ENCODE data around the gene BDKRB2.

Gene BDKRB2

DNA sequence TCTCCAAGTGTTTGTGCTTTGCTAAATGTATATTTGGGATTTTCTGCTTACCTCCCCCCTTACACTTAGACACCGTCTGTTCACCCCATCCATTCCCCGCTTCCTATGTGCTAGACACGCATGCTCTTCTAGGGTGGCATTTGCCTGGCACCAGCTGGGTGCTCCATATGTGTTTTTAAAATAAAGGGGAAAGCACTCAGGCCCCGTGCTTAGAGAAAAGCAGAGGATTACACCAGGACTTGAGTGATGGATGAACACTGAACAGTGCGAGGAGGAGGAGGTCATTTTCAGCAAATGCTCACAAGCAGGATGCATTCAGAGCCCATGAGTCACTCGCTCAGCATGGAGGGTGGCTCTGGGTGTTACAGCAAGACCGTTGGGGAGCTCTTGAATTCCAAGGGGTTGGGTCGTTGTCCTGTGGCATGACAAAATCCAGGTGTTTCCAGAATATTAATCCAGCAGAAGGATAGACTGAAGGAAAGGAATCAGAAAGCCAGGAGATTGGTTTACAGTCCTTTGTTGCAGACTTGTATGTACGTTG is 48.4 kb downstream of the BDKRB2 start:
- DNase-seq (ENCODE audit: low spot score) = no peak

DNA sequence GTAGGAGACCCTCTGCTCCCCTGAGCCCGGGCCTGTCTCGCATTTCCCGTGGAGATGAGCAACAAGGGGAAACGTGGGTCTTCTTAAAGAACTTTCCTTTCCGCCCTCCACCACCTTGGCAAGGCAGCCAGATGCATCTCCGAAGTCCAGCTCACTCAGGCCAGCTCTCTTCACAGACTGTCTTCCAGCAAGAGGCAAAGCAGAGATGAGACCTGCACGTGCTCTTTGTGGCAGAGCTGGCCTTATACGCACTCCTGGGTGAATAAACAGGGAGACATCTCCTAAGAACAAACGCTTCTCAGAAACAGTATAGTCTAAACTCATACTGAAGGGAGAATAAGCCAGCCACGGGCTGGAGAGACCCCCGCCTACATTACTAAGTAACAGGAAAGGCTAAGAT is 50.0 kb downstream of the BDKRB2 start:
- no peak for DNase-seq (ENCODE audit: low spot score)

DNA sequence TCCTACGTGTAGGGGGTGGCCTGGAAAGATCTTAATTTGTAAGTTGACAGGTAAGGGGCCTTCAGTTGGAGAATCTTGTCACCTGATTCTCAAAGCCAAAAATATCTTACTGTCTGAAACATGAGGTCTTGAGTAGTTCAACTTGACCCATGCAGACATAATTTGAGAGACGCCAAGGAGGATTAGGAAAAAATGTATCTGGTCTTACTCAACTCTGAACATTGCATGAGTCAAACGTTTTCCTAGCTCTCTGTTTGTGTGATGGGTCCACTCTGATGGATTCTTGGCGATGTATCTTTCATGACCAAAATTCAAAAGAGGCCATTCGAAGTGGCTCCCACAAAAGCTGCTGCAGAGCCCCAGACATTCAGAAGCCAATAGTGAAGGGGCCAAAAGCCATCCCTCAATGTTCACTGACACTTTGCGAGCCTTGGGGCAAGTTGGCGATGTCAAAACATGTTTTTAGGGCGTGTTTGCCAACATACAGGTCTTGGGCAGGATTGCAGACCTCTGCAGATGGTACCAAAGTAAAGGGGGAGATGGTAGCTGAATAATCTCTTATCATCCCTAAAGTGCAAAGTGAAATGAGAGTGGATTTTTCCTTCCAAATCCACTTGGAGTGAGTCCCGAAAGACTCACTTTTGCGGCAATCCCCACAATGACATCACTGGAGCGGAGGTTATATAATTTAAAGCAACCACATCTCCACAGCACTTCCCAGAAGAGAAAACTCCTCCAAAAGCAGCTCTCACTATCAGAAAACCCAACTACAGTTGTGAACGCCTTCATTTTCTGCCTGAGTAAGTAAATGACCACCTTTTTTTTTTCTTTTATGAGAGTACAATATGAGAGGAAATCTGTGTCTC is 51.1 kb downstream of the BDKRB2 start, which contains the start of gene BDKRB1:
Gene BDKRB1 (plus strand): TSS at position 710 of the 866 bp plus-strand sequence. CDS start 7,473 bp downstream, outside the sequence.
- no peak for DNase-seq (ENCODE audit: low spot score)

DNA sequence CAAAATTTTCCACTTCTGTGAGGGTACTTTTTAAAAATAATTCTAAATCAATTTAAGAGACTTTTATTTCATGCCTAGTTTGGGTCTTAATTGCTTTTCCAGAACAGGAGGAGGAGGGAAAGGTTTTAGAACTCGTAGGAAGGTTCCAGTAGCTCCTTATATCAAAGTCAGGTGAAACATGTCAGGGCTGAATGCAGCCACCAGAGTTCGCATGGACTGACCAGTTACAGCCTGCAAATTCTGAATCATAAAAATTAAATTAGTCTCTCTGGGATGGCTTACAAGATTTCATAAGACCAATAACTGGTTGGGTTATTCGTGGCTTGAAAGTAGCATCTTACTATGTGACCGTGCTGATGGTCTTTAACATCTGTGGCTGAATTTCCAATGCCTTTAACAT is 51.8 kb downstream of the BDKRB2 start:
- no peak for DNase-seq (ENCODE audit: low spot score)

DNA sequence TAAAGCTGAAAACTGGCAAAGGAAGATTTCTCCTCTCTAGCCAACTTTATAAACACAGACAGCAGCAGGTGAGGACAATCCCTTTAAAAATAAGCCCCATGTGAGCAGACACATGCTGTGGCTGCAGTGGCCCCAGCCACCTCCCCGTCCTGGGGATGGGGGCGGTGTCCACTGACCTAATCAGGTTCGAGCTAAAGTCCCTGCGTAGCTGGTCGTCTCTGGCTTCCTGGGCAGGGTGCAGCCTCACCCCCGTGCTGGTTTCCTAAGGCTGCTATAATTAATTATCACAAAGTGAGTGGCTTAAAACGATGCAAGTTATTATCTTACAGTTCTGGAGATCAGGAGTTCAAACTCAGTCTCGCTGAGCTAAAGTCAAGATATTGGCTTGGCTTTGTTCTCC is 52.4 kb downstream of the BDKRB2 start:
- DNase-seq (ENCODE audit: low spot score) = no peak

DNA sequence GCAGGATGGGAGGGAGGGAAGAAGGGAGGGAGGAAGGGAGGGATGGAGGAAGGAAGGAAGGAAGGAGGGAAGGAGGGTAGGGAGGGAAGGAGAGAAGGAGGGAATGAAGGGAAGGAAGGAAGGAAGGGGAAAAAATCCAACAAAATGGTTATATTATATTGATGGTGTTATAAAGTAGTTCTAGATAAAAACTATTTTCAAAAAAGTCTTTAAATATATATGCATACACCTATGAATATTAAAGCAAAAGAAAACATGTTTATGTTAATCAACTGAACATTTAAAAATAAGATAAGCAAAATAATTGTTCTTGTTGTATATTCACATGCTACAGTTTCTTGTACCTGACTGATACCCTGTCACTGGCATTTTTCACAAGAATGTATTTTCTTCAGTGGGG is 53.3 kb downstream of the BDKRB2 start:
- no peak for DNase-seq (ENCODE audit: low spot score)

DNA sequence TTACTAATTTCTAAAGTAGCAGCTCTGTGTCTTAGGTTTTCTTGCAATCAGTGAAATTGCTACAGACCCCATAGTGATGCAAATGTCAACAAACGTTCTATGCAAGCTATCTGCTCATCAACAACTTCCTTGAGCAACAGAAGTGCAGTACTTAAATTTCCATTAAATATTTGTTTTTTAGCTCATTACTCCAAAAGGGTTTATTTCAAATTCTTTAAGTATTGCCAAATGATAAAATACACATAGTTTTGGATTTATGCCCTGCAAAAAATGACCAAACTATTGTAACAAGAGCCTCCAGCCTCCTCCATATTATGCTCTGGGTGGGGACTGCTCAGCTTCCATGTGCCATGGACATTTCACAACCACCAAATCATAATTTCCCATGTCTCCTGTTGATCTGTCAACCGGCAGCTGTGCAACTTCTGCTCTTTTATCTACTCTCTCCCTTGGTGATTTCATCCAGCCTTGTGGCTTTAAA is 55.7 kb downstream of the BDKRB2 start:
- no peak for DNase-seq (ENCODE audit: low spot score)

DNA sequence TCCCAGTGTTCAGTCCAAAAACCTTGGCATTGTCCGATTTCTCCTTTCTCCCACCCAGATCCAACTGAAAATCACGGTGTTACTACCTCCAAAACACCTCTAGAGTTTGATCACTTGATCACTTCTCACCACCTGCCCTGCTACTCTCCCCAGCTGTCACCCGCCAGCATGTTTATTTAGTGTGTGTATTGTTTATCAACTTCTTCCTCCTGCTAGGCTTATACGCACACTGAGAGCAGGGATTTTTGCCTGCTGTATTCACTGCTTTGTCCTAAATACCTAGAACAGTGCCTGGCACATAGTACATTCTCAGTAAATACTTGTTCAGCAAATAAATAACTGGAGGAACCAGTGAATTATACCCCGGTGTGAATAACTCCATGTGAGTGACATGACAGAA is 56.4 kb downstream of the BDKRB2 start:
- DNase-seq (ENCODE audit: low spot score) = no peak

DNA sequence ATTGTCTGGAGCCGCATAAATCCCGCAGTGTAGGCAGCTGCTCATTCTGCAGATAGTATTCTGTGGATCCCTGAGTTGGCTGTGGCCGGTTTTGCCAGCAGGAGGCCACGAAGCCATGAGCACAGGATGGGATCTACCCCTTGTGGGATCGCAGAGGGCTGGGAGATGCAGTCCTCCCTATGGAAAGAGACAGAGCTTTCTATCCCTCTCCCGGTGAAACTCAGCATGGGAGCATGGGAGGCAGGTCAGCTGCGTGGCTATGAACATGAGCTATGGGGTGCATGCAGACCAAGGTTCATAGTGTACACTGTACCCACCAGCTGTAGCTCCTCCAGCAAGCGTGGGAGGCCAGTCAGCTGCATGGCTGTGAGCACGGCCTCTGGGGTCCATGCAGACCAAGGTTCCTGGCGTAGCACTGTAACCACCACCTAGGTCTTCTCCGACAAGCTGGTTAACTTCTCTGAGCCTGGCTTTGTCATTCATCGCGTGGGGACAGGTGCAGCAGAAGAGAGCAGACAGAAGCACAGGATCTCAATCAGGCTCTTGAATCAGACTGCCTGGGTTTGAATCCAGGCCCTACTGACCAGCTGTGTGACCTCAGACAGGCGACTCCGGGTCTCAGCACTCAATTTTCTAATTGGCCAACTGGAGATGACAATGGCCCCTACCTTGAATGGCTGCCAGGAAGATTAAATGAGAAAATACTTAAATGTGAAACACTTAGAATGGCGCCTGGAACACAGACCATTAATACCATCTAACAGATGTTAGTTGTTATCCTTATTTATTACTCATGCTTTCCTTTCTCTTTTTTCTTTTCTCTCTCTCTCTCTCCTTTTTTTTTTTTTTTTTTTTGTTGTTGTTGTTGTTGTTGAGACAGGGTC is 57.4 kb downstream of the BDKRB2 start:
- no peak for DNase-seq (ENCODE audit: low spot score)

DNA sequence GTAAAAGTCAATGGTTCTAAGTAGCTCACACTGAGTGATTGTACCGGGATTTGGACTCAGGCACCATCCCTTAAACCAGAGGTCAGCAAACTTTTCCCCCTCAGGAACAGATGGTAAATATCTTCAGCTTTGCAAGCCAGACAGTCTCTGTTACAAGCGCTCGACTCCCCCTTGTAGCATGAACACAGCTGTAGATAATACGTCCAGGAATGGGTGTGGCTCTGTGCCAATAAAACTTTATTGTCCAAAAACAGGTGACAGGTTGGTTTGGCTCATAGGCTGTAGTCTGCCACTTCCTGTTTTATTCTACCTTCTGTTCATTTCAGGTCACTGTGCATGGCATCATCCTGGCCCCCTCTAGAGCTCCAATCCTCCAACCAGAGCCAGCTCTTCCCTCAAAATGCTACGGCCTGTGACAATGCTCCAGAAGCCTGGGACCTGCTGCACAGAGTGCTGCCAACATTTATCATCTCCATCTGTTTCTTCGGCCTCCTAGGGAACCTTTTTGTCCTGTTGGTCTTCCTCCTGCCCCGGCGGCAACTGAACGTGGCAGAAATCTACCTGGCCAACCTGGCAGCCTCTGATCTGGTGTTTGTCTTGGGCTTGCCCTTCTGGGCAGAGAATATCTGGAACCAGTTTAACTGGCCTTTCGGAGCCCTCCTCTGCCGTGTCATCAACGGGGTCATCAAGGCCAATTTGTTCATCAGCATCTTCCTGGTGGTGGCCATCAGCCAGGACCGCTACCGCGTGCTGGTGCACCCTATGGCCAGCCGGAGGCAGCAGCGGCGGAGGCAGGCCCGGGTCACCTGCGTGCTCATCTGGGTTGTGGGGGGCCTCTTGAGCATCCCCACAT is 58.9 kb downstream of the BDKRB2 start:
- no peak for DNase-seq (ENCODE audit: low spot score)

DNA sequence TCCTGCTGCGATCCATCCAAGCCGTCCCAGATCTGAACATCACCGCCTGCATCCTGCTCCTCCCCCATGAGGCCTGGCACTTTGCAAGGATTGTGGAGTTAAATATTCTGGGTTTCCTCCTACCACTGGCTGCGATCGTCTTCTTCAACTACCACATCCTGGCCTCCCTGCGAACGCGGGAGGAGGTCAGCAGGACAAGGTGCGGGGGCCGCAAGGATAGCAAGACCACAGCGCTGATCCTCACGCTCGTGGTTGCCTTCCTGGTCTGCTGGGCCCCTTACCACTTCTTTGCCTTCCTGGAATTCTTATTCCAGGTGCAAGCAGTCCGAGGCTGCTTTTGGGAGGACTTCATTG is 59.5 kb downstream of the BDKRB2 start:
- DNase-seq (ENCODE audit: low spot score) = no peak

DNA sequence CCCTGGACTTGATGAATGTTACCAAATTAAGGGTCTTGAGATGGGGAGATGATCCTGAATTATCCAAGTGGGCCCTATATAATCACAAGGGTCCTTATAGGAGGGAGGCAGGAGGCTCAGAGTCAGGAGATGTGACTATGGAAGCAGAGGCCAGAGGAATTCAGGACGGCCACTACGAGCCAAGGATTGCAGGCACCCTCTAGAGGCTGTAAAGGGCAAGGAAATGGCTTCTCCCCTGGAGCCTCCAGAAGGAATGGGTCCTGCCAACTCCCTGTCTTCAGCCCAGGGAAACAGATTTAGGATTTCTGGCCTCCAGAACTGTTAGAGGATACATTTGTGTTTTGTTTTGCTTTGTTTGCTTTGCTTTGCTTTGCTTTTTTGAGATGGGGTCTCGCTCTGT is 60.2 kb downstream of the BDKRB2 start:
- DNase-seq (ENCODE audit: low spot score) = no peak

DNA sequence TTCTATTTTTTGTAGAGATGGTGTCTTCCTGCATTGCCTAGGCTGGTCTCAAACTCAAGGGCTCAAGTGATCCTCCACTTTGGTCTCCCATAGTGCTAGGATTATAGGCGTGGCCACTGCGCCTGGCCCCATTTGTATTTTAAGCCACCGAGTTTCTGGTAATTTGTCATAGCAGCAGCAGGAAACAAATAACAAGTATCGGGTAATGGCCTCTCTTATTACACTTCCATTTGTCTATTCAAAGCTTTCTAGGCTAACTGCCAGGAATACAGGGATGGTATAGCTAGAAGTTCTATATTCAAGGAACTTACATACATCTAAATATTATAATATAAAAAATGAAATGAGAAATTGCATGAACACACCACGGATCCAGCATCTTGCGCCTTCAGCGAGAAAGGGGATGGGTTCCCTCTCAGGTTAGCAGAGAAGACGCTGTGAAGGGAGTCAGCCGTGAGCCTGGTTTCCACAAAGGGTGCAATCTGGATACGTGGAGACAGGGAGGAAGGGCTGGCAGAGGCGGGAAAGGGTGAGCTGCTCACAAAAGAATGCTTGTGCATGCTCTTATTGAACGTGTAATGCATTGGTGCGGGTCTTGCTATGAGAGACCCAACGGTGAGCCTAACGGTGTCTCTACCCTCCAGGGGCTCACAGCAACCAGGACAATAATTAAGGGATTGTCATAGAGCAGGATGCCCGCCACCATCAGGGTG is 60.9 kb downstream of the BDKRB2 start:
- DNase-seq (ENCODE audit: low spot score) = no peak

DNA sequence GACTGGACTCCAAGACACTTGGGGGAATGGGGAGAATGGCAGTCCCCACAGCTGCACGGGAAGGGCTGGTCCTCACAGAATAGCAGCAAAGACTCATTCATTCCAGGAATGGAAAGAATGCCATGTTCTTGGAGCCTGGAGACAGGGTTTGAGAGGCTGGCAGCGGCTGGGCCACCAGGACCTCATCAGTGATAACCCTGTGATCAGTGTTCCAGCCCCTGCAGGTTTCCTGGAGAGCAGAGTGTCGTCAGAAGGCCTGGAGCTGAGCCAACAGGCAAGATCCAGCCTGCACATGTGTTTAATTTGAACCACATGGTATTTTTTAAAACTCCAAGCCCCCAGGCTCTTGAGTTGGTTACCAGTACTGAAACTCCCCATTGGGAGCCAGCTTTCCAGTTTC is 62.7 kb downstream of the BDKRB2 start:
- no peak for DNase-seq (ENCODE audit: low spot score)

DNA sequence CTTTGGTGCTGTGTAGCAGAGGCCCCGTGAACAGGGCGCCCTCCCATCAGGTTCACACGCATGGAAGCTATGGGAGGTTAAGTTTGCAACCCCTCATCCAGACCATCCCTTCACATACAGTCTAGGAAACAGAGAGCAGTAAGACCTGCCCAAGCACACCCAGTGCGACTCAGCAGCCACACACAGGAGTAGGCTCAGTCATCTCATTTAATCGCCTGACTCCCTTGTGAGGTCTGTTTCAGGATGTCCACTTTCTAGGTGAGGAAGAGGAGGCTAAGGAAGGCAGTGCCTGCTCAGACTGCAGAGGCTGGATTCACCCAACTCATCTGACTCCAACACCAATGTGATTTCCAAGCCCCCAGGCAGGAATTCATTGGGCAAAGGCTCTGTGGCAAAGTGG is 63.3 kb downstream of the BDKRB2 start:
- DNase-seq (ENCODE audit: low spot score) = no peak

DNA sequence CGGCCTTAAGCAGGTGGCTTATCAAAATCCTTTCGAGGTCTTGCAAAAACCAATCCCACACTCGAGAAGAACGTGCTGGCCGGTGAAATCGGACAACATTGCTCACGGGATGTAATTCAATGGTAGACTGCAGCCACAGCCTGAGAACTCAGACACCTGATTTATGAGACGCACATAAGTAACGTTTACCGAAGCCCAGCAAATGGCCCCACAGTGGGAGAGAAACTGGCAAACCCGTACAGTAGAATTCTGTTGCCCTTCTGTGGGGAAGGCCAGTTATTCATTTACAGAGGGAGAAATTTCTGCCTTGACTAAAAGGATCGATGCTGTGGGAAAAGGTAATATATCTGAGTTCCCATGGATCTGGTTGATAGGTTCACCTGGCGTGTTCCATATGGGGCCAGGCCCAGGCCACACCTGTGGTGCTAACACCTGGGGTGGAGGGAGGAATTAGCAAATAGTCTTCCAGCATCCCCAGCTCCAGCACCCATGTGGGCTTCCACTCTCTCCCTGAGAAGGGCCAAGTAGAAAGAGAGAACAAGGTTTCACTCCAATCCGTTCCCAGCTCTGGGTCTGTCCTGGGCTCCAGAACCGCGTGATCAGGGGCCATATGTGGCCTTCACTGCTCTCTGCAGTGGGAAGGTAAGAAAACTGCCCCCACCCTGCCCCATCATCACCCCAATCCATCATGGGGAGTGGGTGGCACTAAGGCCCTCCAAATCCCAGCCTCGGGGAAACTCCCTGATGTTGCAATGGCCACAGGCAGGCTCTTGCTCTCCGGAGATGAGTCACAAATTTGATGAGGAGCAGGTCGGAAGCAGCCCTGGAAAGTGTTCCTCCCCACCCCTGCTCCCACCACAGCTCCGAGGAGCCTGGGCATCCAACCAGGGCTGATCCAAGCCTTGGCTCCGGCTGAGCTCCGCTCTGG is 64.1 kb downstream of the BDKRB2 start:
- DNase-seq (ENCODE audit: low spot score) = no peak

DNA sequence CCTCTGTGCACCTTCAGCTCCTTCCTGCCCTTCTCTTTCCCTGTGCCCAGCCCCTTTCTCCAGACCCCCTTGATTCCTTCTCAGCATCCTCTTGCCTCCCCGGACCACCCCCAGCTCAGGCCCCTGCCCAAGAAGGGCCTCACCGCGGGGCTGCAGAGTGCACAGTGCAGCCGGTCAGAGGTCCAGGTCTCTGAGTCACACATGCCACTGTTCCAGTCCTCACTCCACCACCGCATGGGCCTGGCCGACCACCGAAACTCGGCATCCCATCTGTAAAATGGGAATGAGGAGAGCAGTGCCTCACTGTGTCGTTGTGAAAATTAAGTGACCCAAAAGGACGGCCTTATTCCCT is 64.7 kb downstream of the BDKRB2 start:
- no peak for DNase-seq (ENCODE audit: low spot score)

DNA sequence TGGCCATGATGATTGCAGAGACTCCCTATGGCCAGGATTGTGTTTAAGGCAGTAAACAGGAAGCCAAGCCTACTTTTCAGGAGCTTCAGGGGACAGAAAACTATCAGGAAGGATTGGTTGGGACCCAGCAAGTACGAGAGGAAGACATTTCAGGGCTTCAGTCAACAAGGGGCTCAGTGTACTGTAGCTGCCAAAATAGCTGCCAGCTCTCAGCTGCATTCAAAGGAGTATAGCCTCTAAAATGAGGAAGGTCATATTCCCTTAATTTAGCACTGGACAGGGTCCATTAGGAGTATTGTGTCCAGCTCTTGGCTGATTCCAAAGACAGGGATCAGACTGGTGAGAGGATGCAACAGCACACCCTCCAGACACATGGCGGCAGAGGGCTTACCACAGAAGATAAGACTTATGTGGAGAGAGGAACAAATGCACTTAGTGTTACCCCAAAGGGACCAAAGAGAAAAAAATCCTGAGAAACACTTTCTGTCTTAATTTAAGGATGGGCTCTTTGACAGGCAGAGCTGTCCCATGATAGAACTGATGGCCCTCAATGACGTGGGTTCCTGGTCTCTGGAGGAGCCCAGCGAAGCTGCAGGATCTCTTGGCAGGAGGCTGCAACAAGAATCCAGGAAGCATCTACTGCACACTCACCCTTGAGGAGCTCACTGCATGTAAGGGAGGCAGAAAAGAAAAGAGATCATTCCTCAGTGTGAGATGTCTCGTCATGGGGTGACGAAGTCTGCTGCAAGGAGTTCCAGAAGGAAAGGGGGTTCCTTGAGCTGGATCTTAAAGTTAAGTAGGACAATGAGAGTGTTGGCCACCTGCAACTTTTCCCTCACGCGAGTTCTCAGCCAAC is 66.2 kb downstream of the BDKRB2 start:
- no peak for DNase-seq (ENCODE audit: low spot score)

DNA sequence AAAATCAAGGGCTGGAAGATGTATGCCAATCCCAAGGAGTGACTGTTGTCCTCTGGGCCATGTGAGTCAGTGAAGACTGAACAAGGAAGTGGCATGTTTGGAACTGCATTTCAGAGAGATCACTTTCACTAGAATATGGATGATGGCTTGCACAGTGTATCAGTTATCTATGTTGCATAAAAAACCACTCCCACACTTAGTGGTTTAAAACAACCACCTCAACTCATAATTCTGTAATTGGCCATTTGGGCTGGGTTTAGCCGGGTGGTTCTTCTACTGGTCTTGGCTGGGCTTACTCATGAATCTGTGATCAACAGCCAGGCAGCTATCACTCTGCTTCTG is 66.8 kb downstream of the BDKRB2 start:
- no peak for DNase-seq (ENCODE audit: low spot score)

Data from pons (tissue), 1 donor.